HepG2 (cell line): ENCODE results near the gene SLC27A2. TPM values are rescaled to one million over a fixed set of nuclear protein-coding genes. Genes with fewer than 3 reads are reported as not detected.

Source experiments
- ARNT2 ChIP-seq: sonication (generic); formaldehyde crosslinking; IDR thresholded peaks from 2 replicates; pipeline ENCODE4 v1.8.0; 2022; ENCODE audit warnings: mild to moderate bottlenecking, low read depth, missing genetic modification reagents, moderate library complexity
- ATF7 ChIP-seq, 2 experiments: fragments of 450-650 bp in 1 of 2; sonication (generic) in 1 of 2; formaldehyde crosslinking in 1 of 2; IDR thresholded peaks; 2 replicates each; pipeline versions ENCODE4 v1.4.0 to v1.6.1; 2016 to 2020; ENCODE audit warnings: antibody characterized with exemption in 1 of 2, mild to moderate bottlenecking in 1 of 2, missing genetic modification reagents in 1 of 2
- CC2D1A ChIP-seq: sonication (generic); formaldehyde crosslinking; IDR thresholded peaks from 2 replicates; pipeline ENCODE4 v1.8.1; 2023; ENCODE audit warnings: mild to moderate bottlenecking, missing genetic modification reagents
- SALL2 ChIP-seq: sonication (generic); formaldehyde crosslinking; IDR thresholded peaks from 2 replicates; pipeline ENCODE4 v1.8.1; 2023; ENCODE audit warnings: mild to moderate bottlenecking, missing genetic modification reagents, inconsistent platforms
- SMC3 ChIP-seq: IDR thresholded peaks from 2 replicates; pipeline ENCODE4 v1.6.1; 2011; ENCODE audit warnings: low read length, improper control_type of control experiment
- TOPORS ChIP-seq: sonication (generic); formaldehyde crosslinking; IDR thresholded peaks from 2 replicates; pipeline ENCODE4 v1.8.0; 2023; ENCODE audit warnings: mild to moderate bottlenecking, missing genetic modification reagents
- ZNF260 ChIP-seq: sonication (generic); formaldehyde crosslinking; IDR thresholded peaks from 2 replicates; pipeline ENCODE4 v1.4.0; 2020; ENCODE audit warnings: missing genetic modification reagents, low read depth, mild to moderate bottlenecking, borderline replicate concordance
- ZNF546 ChIP-seq: sonication (generic); formaldehyde crosslinking; conservative IDR thresholded peaks from 2 replicates; pipeline ENCODE4 v1.8.1; 2023; ENCODE audit warnings: mild to moderate bottlenecking, missing genetic modification reagents
- ZNF766 ChIP-seq: sonication (generic); formaldehyde crosslinking; IDR thresholded peaks from 2 replicates; pipeline ENCODE4 v1.5.0; 2020; ENCODE audit warnings: missing genetic modification reagents, borderline replicate concordance
- ZNF839 ChIP-seq: sonication (generic); formaldehyde crosslinking; IDR thresholded peaks from 2 replicates; pipeline ENCODE4 v1.4.0; 2020; ENCODE audit warnings: missing genetic modification reagents, mild to moderate bottlenecking, borderline replicate concordance
- ZNF883 ChIP-seq: sonication (generic); formaldehyde crosslinking; IDR thresholded peaks from 2 replicates; pipeline ENCODE4 v1.5.1; 2020; ENCODE audit warnings: mild to moderate bottlenecking, missing genetic modification reagents; ENCODE audit errors: not compliant biosample characterization
- polyA plus RNA-seq, 8 experiments: library from polyadenylated mRNA; depleted of rRNA in 3 of 8; stranded (reverse) in 7 of 8; unstranded in 1 of 8; fragments of >200 nt; fragmentation: Illumina TruSeq in 4 of 8; extraction: Trizol in 4 of 8; gene quantifications; 2 replicates each; pipeline versions ENCODE4 v1.2.1 to v1.2.3, GENCODE V29; 2011 to 2016; ENCODE audit warnings: low read depth in 4 of 8, missing spikeins in 1 of 8, mixed read lengths in 1 of 8; ENCODE audit not compliant: insufficient read depth in 1 of 8
- total RNA-seq, 5 experiments: library from RNA; depleted of rRNA; stranded (reverse); fragments of >200 nt; fragmentation: Illumina TruSeq; extraction: Trizol; gene quantifications; 2 replicates each; pipeline ENCODE4 v1.2.3, GENCODE V29; 2016; ENCODE audit warnings: low read depth in 1 of 5
- TF ChIP-seq, protein P1 (sequence below): sonication (generic); formaldehyde crosslinking; IDR thresholded peaks from 2 replicates; pipeline ENCODE4 v1.4.0; 2020; ENCODE audit warnings: missing genetic modification reagents
- TF ChIP-seq, protein P2 (sequence below): sonication (generic); formaldehyde crosslinking; IDR thresholded peaks from 2 replicates; pipeline ENCODE4 v1.4.0; 2020; ENCODE audit warnings: missing genetic modification reagents
- TF ChIP-seq, protein P3 (sequence below): sonication (generic); formaldehyde crosslinking; conservative IDR thresholded peaks from 2 replicates; pipeline ENCODE4 v1.4.0; 2020; ENCODE audit warnings: missing genetic modification reagents
- TF ChIP-seq, protein P4 (sequence below): sonication (generic); formaldehyde crosslinking; IDR thresholded peaks from 2 replicates; pipeline ENCODE4 v1.8.0; 2022; ENCODE audit warnings: mild to moderate bottlenecking, missing genetic modification reagents
- TF ChIP-seq, protein P5 (sequence below): sonication (generic); formaldehyde crosslinking; IDR thresholded peaks from 2 replicates; pipeline ENCODE4 v1.4.0; 2020; ENCODE audit warnings: mild to moderate bottlenecking, missing genetic modification reagents

The SLC27A2 gene
- total and polyA plus RNA-seq, 2 of the 13 experiments (the other 11 are each of a cell fraction or from before 2014, with no cell fraction given): 14.6 to 23.4 TPM

DNA sequence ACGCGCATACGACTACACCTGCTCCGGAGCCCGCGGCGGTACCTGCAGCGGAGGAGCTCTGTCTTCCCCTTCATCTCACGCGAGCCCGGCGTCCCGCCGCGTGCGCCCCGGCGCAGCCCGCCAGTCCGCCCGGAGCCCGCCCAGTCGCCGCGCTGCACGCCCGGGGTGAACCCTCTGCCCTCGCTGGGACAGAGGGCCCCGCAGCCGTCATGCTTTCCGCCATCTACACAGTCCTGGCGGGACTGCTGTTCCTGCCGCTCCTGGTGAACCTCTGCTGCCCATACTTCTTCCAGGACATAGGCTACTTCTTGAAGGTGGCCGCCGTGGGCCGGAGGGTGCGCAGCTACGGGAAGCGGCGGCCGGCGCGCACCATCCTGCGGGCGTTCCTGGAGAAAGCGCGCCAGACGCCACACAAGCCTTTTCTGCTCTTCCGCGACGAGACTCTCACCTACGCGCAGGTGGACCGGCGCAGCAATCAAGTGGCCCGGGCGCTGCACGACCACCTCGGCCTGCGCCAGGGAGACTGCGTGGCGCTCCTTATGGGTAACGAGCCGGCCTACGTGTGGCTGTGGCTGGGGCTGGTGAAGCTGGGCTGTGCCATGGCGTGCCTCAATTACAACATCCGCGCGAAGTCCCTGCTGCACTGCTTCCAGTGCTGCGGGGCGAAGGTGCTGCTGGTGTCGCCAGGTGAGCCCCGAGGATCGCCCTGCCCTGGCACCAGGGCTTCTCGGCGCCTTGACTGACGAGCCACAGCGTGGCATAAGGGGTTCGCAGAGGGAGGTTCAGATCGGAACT is 420 bp downstream of the SLC27A2 start (continued):
- TF ChIP-seq, protein P1, sequence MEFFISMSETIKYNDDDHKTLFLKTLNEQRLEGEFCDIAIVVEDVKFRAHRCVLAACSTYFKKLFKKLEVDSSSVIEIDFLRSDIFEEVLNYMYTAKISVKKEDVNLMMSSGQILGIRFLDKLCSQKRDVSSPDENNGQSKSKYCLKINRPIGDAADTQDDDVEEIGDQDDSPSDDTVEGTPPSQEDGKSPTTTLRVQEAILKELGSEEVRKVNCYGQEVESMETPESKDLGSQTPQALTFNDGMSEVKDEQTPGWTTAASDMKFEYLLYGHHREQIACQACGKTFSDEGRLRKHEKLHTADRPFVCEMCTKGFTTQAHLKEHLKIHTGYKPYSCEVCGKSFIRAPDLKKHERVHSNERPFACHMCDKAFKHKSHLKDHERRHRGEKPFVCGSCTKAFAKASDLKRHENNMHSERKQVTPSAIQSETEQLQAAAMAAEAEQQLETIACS (CRISPR knock-in tag): no peak; the same call in 1 of the 2 replicates
- TF ChIP-seq ZNF883 (peak; percentile 18), ZNF546 (CRISPR knock-in tag) (no peak), ATF7 (IDR thresholded peaks at IDR 0.05) (no peak), ATF7 (CRISPR knock-in tag; IDR thresholded peaks at IDR 0.05) (no peak), SALL2 (CRISPR knock-in tag) (0 out of 2 replicates have a peak, but pooled peaks have one; percentile 52), ARNT2 (peak; percentile 76), ZNF766 (peak; percentile 15; the same call in 1 of the 2 replicates), TOPORS (CRISPR knock-in tag) (0 out of 2 replicates have a peak, but pooled peaks have one; percentile 8), SMC3 (no peak; the same call in 1 of the 2 replicates), ZNF839 (CRISPR knock-in tag) (peak; percentile 72; the same call in 1 of the 2 replicates), CC2D1A (CRISPR knock-in tag) (peak; percentile 69; the same call in 1 of the 2 replicates), ZNF260 (CRISPR knock-in tag) (no peak)
- TF ChIP-seq, protein P2, sequence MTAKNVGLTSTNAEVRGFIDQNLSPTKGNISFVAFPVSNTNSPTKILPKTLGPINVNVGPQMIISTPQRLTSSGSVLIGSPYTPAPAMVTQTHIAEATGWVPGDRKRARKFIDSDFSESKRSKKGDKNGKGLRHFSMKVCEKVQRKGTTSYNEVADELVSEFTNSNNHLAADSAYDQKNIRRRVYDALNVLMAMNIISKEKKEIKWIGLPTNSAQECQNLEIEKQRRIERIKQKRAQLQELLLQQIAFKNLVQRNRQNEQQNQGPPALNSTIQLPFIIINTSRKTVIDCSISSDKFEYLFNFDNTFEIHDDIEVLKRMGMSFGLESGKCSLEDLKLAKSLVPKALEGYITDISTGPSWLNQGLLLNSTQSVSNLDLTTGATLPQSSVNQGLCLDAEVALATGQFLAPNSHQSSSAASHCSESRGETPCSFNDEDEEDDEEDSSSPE (CRISPR knock-in tag): peak; percentile 14; the same call in 1 of the 2 replicates
- TF ChIP-seq, protein P3, sequence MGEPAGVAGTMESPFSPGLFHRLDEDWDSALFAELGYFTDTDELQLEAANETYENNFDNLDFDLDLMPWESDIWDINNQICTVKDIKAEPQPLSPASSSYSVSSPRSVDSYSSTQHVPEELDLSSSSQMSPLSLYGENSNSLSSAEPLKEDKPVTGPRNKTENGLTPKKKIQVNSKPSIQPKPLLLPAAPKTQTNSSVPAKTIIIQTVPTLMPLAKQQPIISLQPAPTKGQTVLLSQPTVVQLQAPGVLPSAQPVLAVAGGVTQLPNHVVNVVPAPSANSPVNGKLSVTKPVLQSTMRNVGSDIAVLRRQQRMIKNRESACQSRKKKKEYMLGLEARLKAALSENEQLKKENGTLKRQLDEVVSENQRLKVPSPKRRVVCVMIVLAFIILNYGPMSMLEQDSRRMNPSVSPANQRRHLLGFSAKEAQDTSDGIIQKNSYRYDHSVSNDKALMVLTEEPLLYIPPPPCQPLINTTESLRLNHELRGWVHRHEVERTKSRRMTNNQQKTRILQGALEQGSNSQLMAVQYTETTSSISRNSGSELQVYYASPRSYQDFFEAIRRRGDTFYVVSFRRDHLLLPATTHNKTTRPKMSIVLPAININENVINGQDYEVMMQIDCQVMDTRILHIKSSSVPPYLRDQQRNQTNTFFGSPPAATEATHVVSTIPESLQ (CRISPR knock-in tag): no peak
- TF ChIP-seq, protein P4, sequence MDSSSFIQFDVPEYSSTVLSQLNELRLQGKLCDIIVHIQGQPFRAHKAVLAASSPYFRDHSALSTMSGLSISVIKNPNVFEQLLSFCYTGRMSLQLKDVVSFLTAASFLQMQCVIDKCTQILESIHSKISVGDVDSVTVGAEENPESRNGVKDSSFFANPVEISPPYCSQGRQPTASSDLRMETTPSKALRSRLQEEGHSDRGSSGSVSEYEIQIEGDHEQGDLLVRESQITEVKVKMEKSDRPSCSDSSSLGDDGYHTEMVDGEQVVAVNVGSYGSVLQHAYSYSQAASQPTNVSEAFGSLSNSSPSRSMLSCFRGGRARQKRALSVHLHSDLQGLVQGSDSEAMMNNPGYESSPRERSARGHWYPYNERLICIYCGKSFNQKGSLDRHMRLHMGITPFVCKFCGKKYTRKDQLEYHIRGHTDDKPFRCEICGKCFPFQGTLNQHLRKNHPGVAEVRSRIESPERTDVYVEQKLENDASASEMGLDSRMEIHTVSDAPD (CRISPR knock-in tag): 0 out of 2 replicates have a peak, but pooled peaks have one; percentile 7
- TF ChIP-seq, protein P5, sequence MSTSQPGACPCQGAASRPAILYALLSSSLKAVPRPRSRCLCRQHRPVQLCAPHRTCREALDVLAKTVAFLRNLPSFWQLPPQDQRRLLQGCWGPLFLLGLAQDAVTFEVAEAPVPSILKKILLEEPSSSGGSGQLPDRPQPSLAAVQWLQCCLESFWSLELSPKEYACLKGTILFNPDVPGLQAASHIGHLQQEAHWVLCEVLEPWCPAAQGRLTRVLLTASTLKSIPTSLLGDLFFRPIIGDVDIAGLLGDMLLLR (CRISPR knock-in tag): peak; percentile 38; the same call in 1 of the 2 replicates
